Esophagus (tissue), 2 donors: ENCODE results near the gene RDH16. TPM values are rescaled to one million over a fixed set of nuclear protein-coding genes. Genes with fewer than 3 reads are reported as not detected.
"Not testable (repeated sequence)": the region's sequence is repeated elsewhere in the genome, so short reads cannot be mapped to it uniquely, and the experiment has no call there.

Experiments
- H3K27ac ChIP-seq, 2 donors: one replicate each; pipeline ENCODE4 v1.5.1; 2013; ENCODE audit warnings: low read depth in 2 of 2, mild to moderate bottlenecking in 2 of 2, inconsistent platforms in 1 of 2, low read length in 1 of 2, moderate library complexity in 1 of 2
- H3K27me3 ChIP-seq, 2 donors: one replicate each; pipeline ENCODE4 v1.6.1; 2013; ENCODE audit warnings: low read length in 2 of 2, control low read depth in 1 of 2, mild to moderate bottlenecking in 1 of 2; ENCODE audit not compliant: insufficient read depth in 2 of 2, control insufficient read depth in 1 of 2
- H3K36me3 ChIP-seq, 2 donors: one replicate each; pipeline ENCODE4 v1.6.1; 2013; ENCODE audit warnings: low read length in 1 of 2; ENCODE audit not compliant: control insufficient read depth in 2 of 2, insufficient read depth in 2 of 2
- H3K4me1 ChIP-seq, 2 donors: one replicate each; pipeline ENCODE4 v1.6.1; 2013; ENCODE audit warnings: low read length in 1 of 2; ENCODE audit not compliant: control insufficient read depth in 2 of 2, insufficient read depth in 2 of 2
- H3K4me3 ChIP-seq, 2 donors: one replicate each; pipeline ENCODE4 v1.5.1; 2013; ENCODE audit warnings: low read length in 2 of 2, mild to moderate bottlenecking in 2 of 2, low read depth in 1 of 2, moderate library complexity in 1 of 2
- H3K9me3 ChIP-seq, 2 donors: one replicate each; pipeline ENCODE4 v1.6.1; 2013; ENCODE audit warnings: mild to moderate bottlenecking in 2 of 2, low read depth in 1 of 2, low read length in 1 of 2, moderate library complexity in 1 of 2; ENCODE audit not compliant: control insufficient read depth in 2 of 2, insufficient read depth in 1 of 2
- WGBS, 2 donors: extraction: QIAGEN DNeasy Blood & Tissue Kit; methylation state at CpG; one replicate each; pipeline ENCODE4 v1.1.7; 2013; 5-methylcytosine and 5-hydroxymethylcytosine counted together
- polyA plus RNA-seq, 2 donors: library from polyadenylated mRNA; stranded (reverse); fragments of 200-250 nt; gene quantifications; one replicate each; pipeline ENCODE4 v1.2.3, GENCODE V29; 2013
- donor health status: healthy with polysubstance abuse.
- donor health status: Bipolar disorder and iron deficiency.

The RDH16 gene
- polyA plus RNA-seq, 2 donors, result 0.62 to 0.69 TPM

- Histone ChIP-seq H3K9me3 (peaks cover 0 to 5% of the 10 kb centered on the region in 2 donors), H3K4me1 (no peaks in the 10 kb centered on the region), H3K27ac (no peak overlapping the region), H3K27me3 (no peaks in the 10 kb centered on the region), H3K4me3 (no peak overlapping the region), H3K36me3 (no peaks in the 10 kb centered on the region)
Observed at GRCh38 chr12:56914256-56914655, 43.2 kb downstream of the RDH16 start.

- WGBS, 2 donors, result 70 to 74% methylated on average over 2 of the region's 2 CpGs
- H3K4me1 ChIP-seq, H3K4me3 ChIP-seq, H3K27me3 ChIP-seq, H3K36me3 ChIP-seq, H3K27ac ChIP-seq, H3K9me3 ChIP-seq: not testable (repeated sequence)
Observed at GRCh38 chr12:56909403-56909802, 48.0 kb downstream of the RDH16 start.

- Histone ChIP-seq H3K9me3 (peaks cover 0 to 7% of the 10 kb centered on the region in 2 donors), H3K4me3 (no peak overlapping the region), H3K27ac (no peak overlapping the region), H3K36me3 (no peaks in the 10 kb centered on the region), H3K27me3 (no peaks in the 10 kb centered on the region), H3K4me1 (no peaks in the 10 kb centered on the region)
- WGBS, 2 donors, result 85 to 88% methylated on average over 4 to 5 of the region's 5 CpGs
Observed at GRCh38 chr12:56908136-56908535, 49.3 kb downstream of the RDH16 start.

GRCh38 chr12:56905852-56906251 is 51.6 kb downstream of the RDH16 start:
- Histone ChIP-seq H3K27ac (no peak overlapping the region), H3K9me3 (peaks cover 0 to 16% of the 10 kb centered on the region in 2 donors)
- WGBS, 2 donors, result 51 to 59% methylated on average over 1 of the region's 1 CpG

GRCh38 chr12:56903374-56903773 is 54.0 kb downstream of the RDH16 start:
- 29 to 45% methylated on average over 1 of the region's 1 CpG for WGBS, 2 donors
- H3K27me3 ChIP-seq, result no peaks in the 10 kb centered on the region
- no peak overlapping the region for H3K27ac ChIP-seq
- H3K4me3 ChIP-seq, result no peak overlapping the region
- no peaks in the 10 kb centered on the region for H3K36me3 ChIP-seq
- H3K4me1 ChIP-seq, result no peaks in the 10 kb centered on the region
- H3K9me3 ChIP-seq, result peaks cover 5 to 17% of the 10 kb centered on the region in 2 donors

More at GRCh38 chr12:56905852-56906251, 51.6 kb downstream of the RDH16 start:
- Histone ChIP-seq H3K4me1 (no peaks in the 10 kb centered on the region), H3K36me3 (no peaks in the 10 kb centered on the region), H3K27me3 (no peaks in the 10 kb centered on the region), H3K4me3 (no peak overlapping the region)

Other genes with a start within 250 kb of the RDH16 start
- 1,000 to 10,000 TPM; 1,812 to 2,103 TPM for gene NACA, start 232.3 kb downstream of the RDH16 start, polyA plus RNA-seq
- gene PRIM1, start 205.3 kb downstream of the RDH16 start, polyA plus RNA-seq, result 1 to 10 TPM; 3.2 to 7.4 TPM
- 1 to 10 TPM; 3.0 to 5.4 TPM for gene HSD17B6, start 194.3 kb downstream of the RDH16 start, polyA plus RNA-seq
- 10 to 100 TPM in 1 of 2 donors, 1 to 10 TPM in 1; 9.4 to 16.8 TPM for gene SDR9C7, start 23.2 kb downstream of the RDH16 start, polyA plus RNA-seq
- 1 to 10 TPM; 1.2 to 1.4 TPM for gene ZBTB39, start 48.9 kb upstream of the RDH16 start, polyA plus RNA-seq
- under 1 TPM in 1 of 2 donors, not detected in 1; 0.16 TPM for gene TAC3, start 58.9 kb upstream of the RDH16 start, polyA plus RNA-seq
- under 1 TPM; 0.12 to 0.31 TPM for gene MYO1A, start 92.5 kb upstream of the RDH16 start, polyA plus RNA-seq
- 1 to 10 TPM; 3.0 TPM for gene NEMP1, start 121.2 kb upstream of the RDH16 start, polyA plus RNA-seq
- gene NAB2, start 131.5 kb upstream of the RDH16 start, polyA plus RNA-seq, result 10 to 100 TPM; 11.6 to 19.3 TPM
- gene STAT6, start 153.8 kb upstream of the RDH16 start, polyA plus RNA-seq, result 100 to 1,000 TPM; 101 to 145 TPM
- gene LRP1, start 170.9 kb upstream of the RDH16 start, polyA plus RNA-seq, result 10 to 100 TPM; 29.6 to 47.6 TPM
- not detected for gene LRP1-AS, start 190.0 kb upstream of the RDH16 start, polyA plus RNA-seq